HepG2 (cell line): Measurements from ENCODE around the gene SSBP4. TPM values are rescaled to one million over a fixed set of nuclear protein-coding genes. Genes with fewer than 3 reads are reported as not detected.

Source experiments
- DNMT3B ChIP-seq: conservative IDR thresholded peaks from 2 replicates; pipeline ENCODE4 v1.6.1; 2016; ENCODE audit warnings: missing biosample characterization, control low read depth
- FOSL2 ChIP-seq: sonication (generic); formaldehyde crosslinking; IDR thresholded peaks from 2 replicates; pipeline ENCODE4 v1.4.0; 2020; ENCODE audit warnings: missing genetic modification reagents
- MIXL1 ChIP-seq: IDR thresholded peaks from 2 replicates; pipeline ENCODE4 v1.6.1; 2016
- NFIB ChIP-seq: sonication (generic); formaldehyde crosslinking; IDR thresholded peaks from 2 replicates; pipeline ENCODE4 v1.9.0; 2021; ENCODE audit warnings: missing genetic modification reagents, mild to moderate bottlenecking, borderline replicate concordance
- NR2F1 ChIP-seq, 2 experiments: fragments of 450-650 bp in 1 of 2; formaldehyde crosslinking in 1 of 2; IDR thresholded peaks; 2 replicates each; pipeline versions ENCODE4 v1.5.0 to v1.6.1; 2016 to 2020; ENCODE audit warnings: mild to moderate bottlenecking in 1 of 2, missing compliant biosample characterization in 1 of 2, missing genetic modification reagents in 1 of 2, moderate library complexity in 1 of 2
- PHF20 ChIP-seq: sonication (generic); formaldehyde crosslinking; IDR thresholded peaks from 2 replicates; pipeline ENCODE4 v1.5.0; 2020; ENCODE audit warnings: mild to moderate bottlenecking, missing genetic modification reagents
- POLR2G ChIP-seq: fragments of 200-400 bp; formaldehyde crosslinking; IDR thresholded peaks from 2 replicates; pipeline ENCODE4 v1.6.1; 2018; ENCODE audit warnings: mild to moderate bottlenecking, low read depth, low read length, moderate library complexity
- RXRB ChIP-seq: IDR thresholded peaks from 2 replicates; pipeline ENCODE4 v1.6.1; 2016; ENCODE audit warnings: borderline replicate concordance, missing genetic modification reagents, missing compliant biosample characterization
- SKI ChIP-seq: fragments of 450-650 bp; IDR thresholded peaks from one replicate; pipeline ENCODE4 v1.6.1; 2018; ENCODE audit warnings: mild to moderate bottlenecking; ENCODE audit not compliant: partially characterized antibody
- SNAPC2 ChIP-seq: sonication (generic); formaldehyde crosslinking; IDR thresholded peaks from 2 replicates; pipeline ENCODE4 v1.8.1; 2022; ENCODE audit warnings: mild to moderate bottlenecking, missing genetic modification reagents
- TAF1 ChIP-seq: sonication (generic); formaldehyde crosslinking; IDR thresholded peaks from 2 replicates; pipeline ENCODE4 v1.4.0; 2020; ENCODE audit warnings: missing genetic modification reagents
- ZBTB21 ChIP-seq: sonication (generic); formaldehyde crosslinking; IDR thresholded peaks from 2 replicates; pipeline ENCODE4 v1.4.0; 2020; ENCODE audit warnings: missing genetic modification reagents
- ZBTB7B ChIP-seq: sonication (generic); formaldehyde crosslinking; IDR thresholded peaks from 2 replicates; pipeline ENCODE4 v1.4.0; 2020; ENCODE audit warnings: missing genetic modification reagents
- ZMYM2 ChIP-seq: sonication (generic); formaldehyde crosslinking; IDR thresholded peaks from 2 replicates; pipeline ENCODE4 v1.8.0; 2022; ENCODE audit warnings: mild to moderate bottlenecking, missing genetic modification reagents
- ZNF296 ChIP-seq: sonication (generic); formaldehyde crosslinking; conservative IDR thresholded peaks from 2 replicates; pipeline ENCODE4 v1.5.0; 2020; ENCODE audit warnings: mild to moderate bottlenecking, missing genetic modification reagents
- ZNF766 ChIP-seq: sonication (generic); formaldehyde crosslinking; IDR thresholded peaks from 2 replicates; pipeline ENCODE4 v1.5.0; 2020; ENCODE audit warnings: missing genetic modification reagents, borderline replicate concordance
- ZNF792 ChIP-seq: IDR thresholded peaks from 2 replicates; pipeline ENCODE4 v1.6.1; 2016
- polyA plus RNA-seq, 8 experiments: library from polyadenylated mRNA; depleted of rRNA in 3 of 8; stranded (reverse) in 7 of 8; unstranded in 1 of 8; fragments of >200 nt; fragmentation: Illumina TruSeq in 4 of 8; extraction: Trizol in 4 of 8; gene quantifications; 2 replicates each; pipeline versions ENCODE4 v1.2.1 to v1.2.3, GENCODE V29; 2011 to 2016; ENCODE audit warnings: low read depth in 4 of 8, missing spikeins in 1 of 8, mixed read lengths in 1 of 8; ENCODE audit not compliant: insufficient read depth in 1 of 8
- total RNA-seq, 5 experiments: library from RNA; depleted of rRNA; stranded (reverse); fragments of >200 nt; fragmentation: Illumina TruSeq; extraction: Trizol; gene quantifications; 2 replicates each; pipeline ENCODE4 v1.2.3, GENCODE V29; 2016; ENCODE audit warnings: low read depth in 1 of 5
- TF ChIP-seq, protein P1 (sequence below): IDR thresholded peaks from 2 replicates; pipeline ENCODE4 v1.6.1; 2016; ENCODE audit warnings: low read depth, missing genetic modification reagents, missing compliant biosample characterization
- TF ChIP-seq, protein P2 (sequence below): sonication (generic); formaldehyde crosslinking; IDR thresholded peaks from 2 replicates; pipeline ENCODE4 v1.4.0; 2020; ENCODE audit warnings: missing genetic modification reagents
- TF ChIP-seq, protein P3 (sequence below): sonication (generic); formaldehyde crosslinking; IDR thresholded peaks from 2 replicates; pipeline ENCODE4 v1.4.0; 2020; ENCODE audit warnings: low read depth, mild to moderate bottlenecking, missing genetic modification reagents
- TF ChIP-seq, protein P4 (sequence below): IDR thresholded peaks from 2 replicates; pipeline ENCODE4 v1.6.1; 2016; ENCODE audit warnings: mild to moderate bottlenecking

Gene SSBP4
- total and polyA plus RNA-seq, 2 of the 13 experiments (the other 11 are each of a cell fraction or from before 2014, with no cell fraction given), result 20.8 to 39.5 TPM

DNA sequence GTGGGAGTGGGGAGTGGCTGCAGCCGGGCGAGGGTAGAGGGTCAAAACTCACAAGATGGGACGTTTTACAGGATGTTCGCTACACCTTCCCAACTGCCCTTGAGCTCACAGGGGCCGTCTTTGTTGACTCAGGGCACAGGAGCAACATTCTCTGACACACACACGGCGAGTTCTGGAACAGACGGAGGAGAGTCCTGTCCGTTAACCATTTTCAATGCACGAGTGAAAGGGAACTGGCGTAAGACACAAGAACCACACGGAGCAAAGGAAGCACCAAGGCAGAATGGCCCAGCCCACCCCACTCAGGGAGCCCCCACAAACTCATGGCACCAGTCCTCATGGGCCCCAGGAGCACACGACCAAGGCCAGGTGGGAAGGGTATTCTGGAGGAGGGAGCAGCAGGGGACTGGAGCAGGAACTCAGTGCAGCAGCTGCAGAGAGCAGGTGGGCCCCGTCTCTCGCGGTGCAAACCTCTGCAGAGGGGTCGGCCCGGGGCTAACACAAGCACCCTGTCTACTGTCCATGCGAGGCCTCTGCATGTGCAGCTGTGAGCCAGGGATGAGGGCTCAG is 56.6 kb downstream of the SSBP4 start (continued):
- peak; percentile 68 for TF ChIP-seq MIXL1 (CRISPR knock-in tag)
- peak; percentile 66; the same call in 1 of the 2 replicates for TF ChIP-seq ZBTB7B (CRISPR knock-in tag)
- peak; percentile 54 for TF ChIP-seq FOSL2 (CRISPR knock-in tag)
- TF ChIP-seq NFIB (CRISPR knock-in tag), result no peak
- TF ChIP-seq, protein P1, sequence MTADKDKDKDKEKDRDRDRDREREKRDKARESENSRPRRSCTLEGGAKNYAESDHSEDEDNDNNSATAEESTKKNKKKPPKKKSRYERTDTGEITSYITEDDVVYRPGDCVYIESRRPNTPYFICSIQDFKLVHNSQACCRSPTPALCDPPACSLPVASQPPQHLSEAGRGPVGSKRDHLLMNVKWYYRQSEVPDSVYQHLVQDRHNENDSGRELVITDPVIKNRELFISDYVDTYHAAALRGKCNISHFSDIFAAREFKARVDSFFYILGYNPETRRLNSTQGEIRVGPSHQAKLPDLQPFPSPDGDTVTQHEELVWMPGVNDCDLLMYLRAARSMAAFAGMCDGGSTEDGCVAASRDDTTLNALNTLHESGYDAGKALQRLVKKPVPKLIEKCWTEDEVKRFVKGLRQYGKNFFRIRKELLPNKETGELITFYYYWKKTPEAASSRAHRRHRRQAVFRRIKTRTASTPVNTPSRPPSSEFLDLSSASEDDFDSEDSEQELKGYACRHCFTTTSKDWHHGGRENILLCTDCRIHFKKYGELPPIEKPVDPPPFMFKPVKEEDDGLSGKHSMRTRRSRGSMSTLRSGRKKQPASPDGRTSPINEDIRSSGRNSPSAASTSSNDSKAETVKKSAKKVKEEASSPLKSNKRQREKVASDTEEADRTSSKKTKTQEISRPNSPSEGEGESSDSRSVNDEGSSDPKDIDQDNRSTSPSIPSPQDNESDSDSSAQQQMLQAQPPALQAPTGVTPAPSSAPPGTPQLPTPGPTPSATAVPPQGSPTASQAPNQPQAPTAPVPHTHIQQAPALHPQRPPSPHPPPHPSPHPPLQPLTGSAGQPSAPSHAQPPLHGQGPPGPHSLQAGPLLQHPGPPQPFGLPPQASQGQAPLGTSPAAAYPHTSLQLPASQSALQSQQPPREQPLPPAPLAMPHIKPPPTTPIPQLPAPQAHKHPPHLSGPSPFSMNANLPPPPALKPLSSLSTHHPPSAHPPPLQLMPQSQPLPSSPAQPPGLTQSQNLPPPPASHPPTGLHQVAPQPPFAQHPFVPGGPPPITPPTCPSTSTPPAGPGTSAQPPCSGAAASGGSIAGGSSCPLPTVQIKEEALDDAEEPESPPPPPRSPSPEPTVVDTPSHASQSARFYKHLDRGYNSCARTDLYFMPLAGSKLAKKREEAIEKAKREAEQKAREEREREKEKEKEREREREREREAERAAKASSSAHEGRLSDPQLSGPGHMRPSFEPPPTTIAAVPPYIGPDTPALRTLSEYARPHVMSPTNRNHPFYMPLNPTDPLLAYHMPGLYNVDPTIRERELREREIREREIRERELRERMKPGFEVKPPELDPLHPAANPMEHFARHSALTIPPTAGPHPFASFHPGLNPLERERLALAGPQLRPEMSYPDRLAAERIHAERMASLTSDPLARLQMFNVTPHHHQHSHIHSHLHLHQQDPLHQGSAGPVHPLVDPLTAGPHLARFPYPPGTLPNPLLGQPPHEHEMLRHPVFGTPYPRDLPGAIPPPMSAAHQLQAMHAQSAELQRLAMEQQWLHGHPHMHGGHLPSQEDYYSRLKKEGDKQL, result no peak
- TF ChIP-seq POLR2G, result no peak
- TF ChIP-seq, protein P2, sequence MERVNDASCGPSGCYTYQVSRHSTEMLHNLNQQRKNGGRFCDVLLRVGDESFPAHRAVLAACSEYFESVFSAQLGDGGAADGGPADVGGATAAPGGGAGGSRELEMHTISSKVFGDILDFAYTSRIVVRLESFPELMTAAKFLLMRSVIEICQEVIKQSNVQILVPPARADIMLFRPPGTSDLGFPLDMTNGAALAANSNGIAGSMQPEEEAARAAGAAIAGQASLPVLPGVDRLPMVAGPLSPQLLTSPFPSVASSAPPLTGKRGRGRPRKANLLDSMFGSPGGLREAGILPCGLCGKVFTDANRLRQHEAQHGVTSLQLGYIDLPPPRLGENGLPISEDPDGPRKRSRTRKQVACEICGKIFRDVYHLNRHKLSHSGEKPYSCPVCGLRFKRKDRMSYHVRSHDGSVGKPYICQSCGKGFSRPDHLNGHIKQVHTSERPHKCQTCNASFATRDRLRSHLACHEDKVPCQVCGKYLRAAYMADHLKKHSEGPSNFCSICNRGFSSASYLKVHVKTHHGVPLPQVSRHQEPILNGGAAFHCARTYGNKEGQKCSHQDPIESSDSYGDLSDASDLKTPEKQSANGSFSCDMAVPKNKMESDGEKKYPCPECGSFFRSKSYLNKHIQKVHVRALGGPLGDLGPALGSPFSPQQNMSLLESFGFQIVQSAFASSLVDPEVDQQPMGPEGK (CRISPR knock-in tag), result peak; percentile 33
- peak; percentile 76; the same call in 1 of the 2 replicates for TF ChIP-seq RXRB
- TF ChIP-seq TAF1 (CRISPR knock-in tag), result no peak
- no peak for TF ChIP-seq SKI
- TF ChIP-seq, protein P3, sequence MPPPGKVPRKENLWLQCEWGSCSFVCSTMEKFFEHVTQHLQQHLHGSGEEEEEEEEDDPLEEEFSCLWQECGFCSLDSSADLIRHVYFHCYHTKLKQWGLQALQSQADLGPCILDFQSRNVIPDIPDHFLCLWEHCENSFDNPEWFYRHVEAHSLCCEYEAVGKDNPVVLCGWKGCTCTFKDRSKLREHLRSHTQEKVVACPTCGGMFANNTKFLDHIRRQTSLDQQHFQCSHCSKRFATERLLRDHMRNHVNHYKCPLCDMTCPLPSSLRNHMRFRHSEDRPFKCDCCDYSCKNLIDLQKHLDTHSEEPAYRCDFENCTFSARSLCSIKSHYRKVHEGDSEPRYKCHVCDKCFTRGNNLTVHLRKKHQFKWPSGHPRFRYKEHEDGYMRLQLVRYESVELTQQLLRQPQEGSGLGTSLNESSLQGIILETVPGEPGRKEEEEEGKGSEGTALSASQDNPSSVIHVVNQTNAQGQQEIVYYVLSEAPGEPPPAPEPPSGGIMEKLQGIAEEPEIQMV (CRISPR knock-in tag), result 0 out of 2 replicates have a peak, but pooled peaks have one; percentile 60
- TF ChIP-seq, protein P4, sequence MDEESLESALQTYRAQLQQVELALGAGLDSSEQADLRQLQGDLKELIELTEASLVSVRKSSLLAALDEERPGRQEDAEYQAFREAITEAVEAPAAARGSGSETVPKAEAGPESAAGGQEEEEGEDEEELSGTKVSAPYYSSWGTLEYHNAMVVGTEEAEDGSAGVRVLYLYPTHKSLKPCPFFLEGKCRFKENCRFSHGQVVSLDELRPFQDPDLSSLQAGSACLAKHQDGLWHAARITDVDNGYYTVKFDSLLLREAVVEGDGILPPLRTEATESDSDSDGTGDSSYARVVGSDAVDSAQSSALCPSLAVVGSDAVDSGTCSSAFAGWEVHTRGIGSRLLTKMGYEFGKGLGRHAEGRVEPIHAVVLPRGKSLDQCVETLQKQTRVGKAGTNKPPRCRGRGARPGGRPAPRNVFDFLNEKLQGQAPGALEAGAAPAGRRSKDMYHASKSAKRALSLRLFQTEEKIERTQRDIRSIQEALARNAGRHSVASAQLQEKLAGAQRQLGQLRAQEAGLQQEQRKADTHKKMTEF, result peak; percentile 60; the same call in 1 of the 2 replicates
- TF ChIP-seq PHF20, result peak; percentile 23; the same call in 1 of the 2 replicates
- TF ChIP-seq ZNF766, result no peak
- TF ChIP-seq ZBTB21 (CRISPR knock-in tag), result 0 out of 2 replicates have a peak, but pooled peaks have one; percentile 38
- 0 out of 2 replicates have a peak, but pooled peaks have one; percentile 15 for TF ChIP-seq ZMYM2 (CRISPR knock-in tag)
- TF ChIP-seq ZNF296, result 0 out of 2 replicates have a peak, but pooled peaks have one; percentile 56
- 0 out of 2 replicates have a peak, but pooled peaks have one; percentile 66 for TF ChIP-seq ZNF792 (CRISPR knock-in tag)
- TF ChIP-seq DNMT3B (CRISPR knock-in tag), result no peak
- TF ChIP-seq SNAPC2 (CRISPR knock-in tag), result 0 out of 2 replicates have a peak, but pooled peaks have one; percentile 43
- peak in 1 of 2 experiments; percentile 19; a peak in 1 of 4 replicates for TF ChIP-seq NR2F1 (CRISPR knock-in tag; IDR thresholded peaks at IDR 0.05)
